Endodermal cell (in vitro differentiated cells): Measurements from ENCODE around the gene CD82. TPM values are rescaled to one million over a fixed set of nuclear protein-coding genes. Genes with fewer than 3 reads are reported as not detected.

Experiments
- DNase-seq: peaks from one replicate; pipeline ENCODE4 v3.0.0-alpha.2; 2017
- H3K27ac ChIP-seq: 2 replicates; pipeline ENCODE4 v1.5.1; 2013; ENCODE audit warnings: mild to moderate bottlenecking, low read depth, low read length, moderate library complexity
- H3K27me3 ChIP-seq: 2 replicates; pipeline ENCODE4 v1.6.1; 2013; ENCODE audit warnings: mild to moderate bottlenecking, low read length, moderate library complexity; ENCODE audit not compliant: insufficient read depth, control insufficient read depth, poor library complexity, severe bottlenecking
- H3K36me3 ChIP-seq: 2 replicates; pipeline ENCODE4 v1.7.0; 2013; ENCODE audit warnings: mild to moderate bottlenecking, low read length, moderate library complexity; ENCODE audit not compliant: control insufficient read depth, insufficient read depth
- H3K4me1 ChIP-seq: one replicate; pipeline ENCODE4 v1.7.0; 2013; ENCODE audit warnings: low read length; ENCODE audit not compliant: control insufficient read depth, insufficient read depth
- H3K4me3 ChIP-seq: 2 replicates; pipeline ENCODE4 v1.5.1; 2013; ENCODE audit warnings: mild to moderate bottlenecking, low read length, moderate library complexity
- H3K9ac ChIP-seq: 2 replicates; pipeline ENCODE4 v1.6.1; 2013; ENCODE audit warnings: mild to moderate bottlenecking, low read length, moderate library complexity; ENCODE audit not compliant: poor library complexity, severe bottlenecking; ENCODE audit errors: extremely low read depth
- H3K9me3 ChIP-seq: 2 replicates; pipeline ENCODE4 v1.6.1; 2013; ENCODE audit warnings: mild to moderate bottlenecking, low read length, moderate library complexity; ENCODE audit not compliant: control insufficient read depth
- H3K27ac Mint-ChIP-seq: 2 replicates; pipeline ENCODE4 v1.8.0; 2020; ENCODE audit warnings: mixed read lengths
- H3K27me3 Mint-ChIP-seq: 2 replicates; pipeline ENCODE4 v1.8.0; 2021; ENCODE audit warnings: mild to moderate bottlenecking, mixed read lengths; ENCODE audit not compliant: insufficient read depth
- H3K36me3 Mint-ChIP-seq: 2 replicates; pipeline ENCODE4 v1.8.0; 2020; ENCODE audit warnings: low read depth, mixed read lengths
- H3K4me1 Mint-ChIP-seq: 2 replicates; pipeline ENCODE4 v1.8.0; 2020; ENCODE audit warnings: mixed read lengths
- H3K4me3 Mint-ChIP-seq: 2 replicates; pipeline ENCODE4 v1.8.0; 2020; ENCODE audit warnings: mild to moderate bottlenecking, moderate library complexity, mixed read lengths
- H3K9me3 Mint-ChIP-seq: 2 replicates; pipeline ENCODE4 v1.8.0; 2020; ENCODE audit warnings: mild to moderate bottlenecking, mixed read lengths
- WGBS, 2 experiments: methylation state at CpG; one replicate each; pipeline versions ENCODE4 v1.1.5 to v1.1.7; 2013; ENCODE audit warnings: missing lambda C conversion rate in 2 of 2, mixed read lengths in 1 of 2; ENCODE audit not compliant: insufficient coverage in 1 of 2, insufficient read length in 1 of 2; 5-methylcytosine and 5-hydroxymethylcytosine counted together
- total RNA-seq, 2 donors: library from RNA; stranded (reverse); fragmentation: NEBNext Ultra II Directional in 1 of 2; extraction: Animal tissue kit (Norgen Biotek cat#: 25700) in 1 of 2; gene quantifications; 2 replicates in 1 of 2; 3 replicates in 1 of 2; pipeline ENCODE4 v1.2.1, GENCODE V29; 2021
- TF ChIP-seq, protein P1 (sequence below): fragments of 200-600 bp; sonication (generic); conservative IDR thresholded peaks from 2 replicates; pipeline ENCODE4 v1.5.0; 2021; ENCODE audit warnings: antibody characterized with exemption, mild to moderate bottlenecking

The CD82 gene
- total RNA-seq, 2 donors from 2014 or later = 1.7 to 3.0 TPM

GRCh38 chr11:44550123-44550522, 15.3 kb upstream of the CD82 start:
- H3K36me3 ChIP-seq = no peaks in the 10 kb centered on the region
- no peaks in the 10 kb centered on the region for H3K4me1 ChIP-seq
- H3K27me3 ChIP-seq = no peaks in the 10 kb centered on the region
- no peaks in the 10 kb centered on the region for H3K9me3 ChIP-seq
- no peak overlapping the region for H3K9ac ChIP-seq
- no peak overlapping the region for H3K27ac ChIP-seq
- Mint-ChIP-seq H3K36me3 (no peaks in the 10 kb centered on the region), H3K4me3 (no peak overlapping the region), H3K4me1 (peaks cover 2% of the 10 kb centered on the region), H3K9me3 (peaks cover 7% of the 10 kb centered on the region), H3K27ac (no peak overlapping the region), H3K27me3 (peaks cover 2% of the 10 kb centered on the region)
- TF ChIP-seq, protein P1, sequence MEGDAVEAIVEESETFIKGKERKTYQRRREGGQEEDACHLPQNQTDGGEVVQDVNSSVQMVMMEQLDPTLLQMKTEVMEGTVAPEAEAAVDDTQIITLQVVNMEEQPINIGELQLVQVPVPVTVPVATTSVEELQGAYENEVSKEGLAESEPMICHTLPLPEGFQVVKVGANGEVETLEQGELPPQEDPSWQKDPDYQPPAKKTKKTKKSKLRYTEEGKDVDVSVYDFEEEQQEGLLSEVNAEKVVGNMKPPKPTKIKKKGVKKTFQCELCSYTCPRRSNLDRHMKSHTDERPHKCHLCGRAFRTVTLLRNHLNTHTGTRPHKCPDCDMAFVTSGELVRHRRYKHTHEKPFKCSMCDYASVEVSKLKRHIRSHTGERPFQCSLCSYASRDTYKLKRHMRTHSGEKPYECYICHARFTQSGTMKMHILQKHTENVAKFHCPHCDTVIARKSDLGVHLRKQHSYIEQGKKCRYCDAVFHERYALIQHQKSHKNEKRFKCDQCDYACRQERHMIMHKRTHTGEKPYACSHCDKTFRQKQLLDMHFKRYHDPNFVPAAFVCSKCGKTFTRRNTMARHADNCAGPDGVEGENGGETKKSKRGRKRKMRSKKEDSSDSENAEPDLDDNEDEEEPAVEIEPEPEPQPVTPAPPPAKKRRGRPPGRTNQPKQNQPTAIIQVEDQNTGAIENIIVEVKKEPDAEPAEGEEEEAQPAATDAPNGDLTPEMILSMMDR = no peak
- no peak for DNase-seq
- no peak overlapping the region for H3K4me3 ChIP-seq
- 77 to 79% methylated on average over 8 of the region's 8 CpGs for WGBS, 2 experiments

GRCh38 chr11:44551456-44552139, 13.9 kb upstream of the CD82 start:
- TF ChIP-seq, protein P1 = no peak
- H3K4me3 Mint-ChIP-seq = no peak overlapping the region
- no peaks in the 10 kb centered on the region for H3K9me3 Mint-ChIP-seq
- 91 to 92% methylated on average over 4 of the region's 4 CpGs for WGBS, 2 experiments
- Histone ChIP-seq H3K9me3 (no peaks in the 10 kb centered on the region), H3K36me3 (no peaks in the 10 kb centered on the region), H3K27ac (no peak overlapping the region), H3K4me1 (no peaks in the 10 kb centered on the region), H3K9ac (no peak overlapping the region), H3K27me3 (no peaks in the 10 kb centered on the region), H3K4me3 (no peak overlapping the region)
- no peaks in the 10 kb centered on the region for H3K27me3 Mint-ChIP-seq
- H3K36me3 Mint-ChIP-seq = no peaks in the 10 kb centered on the region
- peaks cover 2% of the 10 kb centered on the region for H3K4me1 Mint-ChIP-seq
- no peak for DNase-seq
- H3K27ac Mint-ChIP-seq = no peak overlapping the region

DNA sequence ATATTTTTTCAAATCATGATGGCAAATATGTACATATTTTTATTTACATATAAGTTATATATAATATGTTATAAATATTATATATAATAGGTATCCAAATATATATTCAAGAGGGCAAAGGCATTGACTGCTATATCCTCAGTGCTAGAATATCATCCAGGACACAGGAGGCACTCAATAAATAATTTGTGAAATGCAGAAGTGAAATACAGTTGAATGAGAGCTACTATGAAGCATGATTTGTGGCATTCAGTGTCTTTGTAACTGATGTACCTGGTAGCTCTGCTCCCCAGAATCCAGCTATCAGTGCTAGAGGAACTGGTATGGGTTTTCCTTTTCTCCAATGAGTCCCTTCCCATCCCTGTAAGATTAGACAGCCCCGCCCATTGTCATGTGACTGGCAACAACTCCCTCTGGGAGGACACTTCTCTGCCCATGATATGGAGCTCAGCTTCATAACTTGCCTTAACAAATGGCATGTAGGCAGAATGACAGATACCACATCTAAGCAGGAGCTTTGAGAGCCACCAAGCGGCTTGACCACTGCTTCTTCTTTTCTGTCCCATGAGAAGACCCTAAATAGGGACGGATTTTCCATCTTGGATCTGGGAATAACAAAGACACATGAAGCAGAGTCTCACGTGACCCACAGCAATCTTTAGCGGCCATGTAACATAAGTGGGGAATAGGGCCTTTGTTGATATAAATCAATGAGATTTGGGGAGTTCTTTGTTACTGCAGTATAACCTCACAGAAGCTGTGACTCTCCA, 10.2 kb upstream of the CD82 start:
- Histone ChIP-seq H3K4me1 (peaks cover 4% of the 10 kb centered on the region), H3K27me3 (no peaks in the 10 kb centered on the region), H3K4me3 (no peak overlapping the region), H3K27ac (no peak overlapping the region), H3K9me3 (no peaks in the 10 kb centered on the region), H3K9ac (no peak overlapping the region), H3K36me3 (no peaks in the 10 kb centered on the region)
- Mint-ChIP-seq H3K4me1 (peaks cover 8% of the 10 kb centered on the region), H3K4me3 (no peak overlapping the region), H3K27ac (no peak overlapping the region), H3K9me3 (no peaks in the 10 kb centered on the region), H3K27me3 (no peaks in the 10 kb centered on the region), H3K36me3 (no peaks in the 10 kb centered on the region)
- 87 to 100% methylated on average over 1 to 5 of the region's 5 CpGs for WGBS, 2 experiments
- TF ChIP-seq, protein P1 = no peak
- DNase-seq = no peak
